GM15510 (cell line): ENCODE results near the gene MLH3.

Experiments
- POLR2A ChIP-seq: IDR thresholded peaks from 3 replicates; pipeline ENCODE4 v1.6.1; 2011; ENCODE audit warnings: borderline replicate concordance; ENCODE audit not compliant: insufficient read length; ENCODE audit errors: extremely low read depth

The MLH3 gene

GRCh38 chr14:75046899-75047298, 4.4 kb downstream of the MLH3 start:
- TF ChIP-seq POLR2A, result no peak

GRCh38 chr14:75046275-75046674, 5.0 kb downstream of the MLH3 start:
- no peak for TF ChIP-seq POLR2A

- TF ChIP-seq POLR2A, result no peak
Measured at GRCh38 chr14:75044752-75045151, 6.5 kb downstream of the MLH3 start.

DNA sequence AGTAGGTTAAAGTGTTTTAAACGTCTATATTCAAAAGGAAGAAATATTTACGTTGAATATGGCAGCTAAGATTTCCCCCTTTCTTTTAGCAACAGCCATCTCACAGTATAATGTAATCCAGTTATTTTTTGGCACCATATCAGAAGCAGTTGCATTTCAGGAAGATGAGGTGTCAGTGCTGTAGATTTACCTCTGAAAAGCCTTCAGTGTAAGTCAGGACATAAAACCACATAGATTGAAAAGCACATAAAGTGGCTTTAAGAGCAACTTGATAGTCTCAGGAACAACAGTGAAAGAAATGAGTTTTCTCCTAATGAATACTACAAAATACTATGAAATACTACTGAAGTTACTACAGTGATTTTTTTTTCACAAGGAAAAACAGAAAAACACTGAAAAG, 6.9 kb downstream of the MLH3 start:
- TF ChIP-seq POLR2A, result no peak

GRCh38 chr14:75042035-75042434, 9.2 kb downstream of the MLH3 start:
- no peak for TF ChIP-seq POLR2A

GRCh38 chr14:75041613-75042012, 9.7 kb downstream of the MLH3 start:
- TF ChIP-seq POLR2A, result no peak

DNA sequence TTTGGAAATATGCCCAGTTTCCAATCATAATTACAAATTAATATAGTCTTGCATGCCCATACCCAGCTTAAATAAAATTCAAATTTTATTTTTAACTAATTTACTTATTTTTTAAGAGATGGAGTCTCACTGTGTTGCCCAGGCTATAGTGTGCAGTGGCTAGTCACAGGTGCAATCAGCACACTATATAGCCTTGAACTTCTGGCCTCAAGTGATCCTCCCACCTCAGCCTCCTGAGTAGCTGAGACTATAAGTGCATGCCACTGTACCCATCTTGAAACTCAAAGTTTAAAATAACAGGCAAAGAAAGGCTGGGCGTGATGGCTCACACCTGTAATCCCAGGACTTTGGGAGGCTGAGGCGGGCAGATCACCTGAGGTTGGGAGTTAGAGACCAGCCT, 10.3 kb downstream of the MLH3 start:
- no peak for TF ChIP-seq POLR2A

GRCh38 chr14:75040507-75040906, 10.8 kb downstream of the MLH3 start:
- TF ChIP-seq POLR2A, result no peak

DNA sequence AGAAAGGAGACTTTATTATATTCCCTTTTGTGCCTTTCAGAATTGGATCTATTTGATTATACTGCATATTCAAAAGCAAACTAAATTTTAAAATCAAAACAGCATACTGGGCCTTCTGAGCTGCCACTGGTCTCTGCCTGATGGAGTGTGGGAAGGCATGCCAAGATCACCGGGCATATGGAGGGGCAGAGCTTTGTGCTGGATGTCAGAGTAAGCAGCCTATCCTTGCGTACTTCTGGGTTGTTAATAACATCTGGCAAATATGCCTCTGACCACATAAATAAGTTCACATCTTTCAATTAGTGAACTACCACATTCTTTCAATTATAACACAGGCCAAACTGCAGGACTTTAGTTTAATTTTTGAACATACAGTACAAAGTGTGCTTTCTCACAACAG, 18.3 kb downstream of the MLH3 start:
- TF ChIP-seq POLR2A, result no peak

DNA sequence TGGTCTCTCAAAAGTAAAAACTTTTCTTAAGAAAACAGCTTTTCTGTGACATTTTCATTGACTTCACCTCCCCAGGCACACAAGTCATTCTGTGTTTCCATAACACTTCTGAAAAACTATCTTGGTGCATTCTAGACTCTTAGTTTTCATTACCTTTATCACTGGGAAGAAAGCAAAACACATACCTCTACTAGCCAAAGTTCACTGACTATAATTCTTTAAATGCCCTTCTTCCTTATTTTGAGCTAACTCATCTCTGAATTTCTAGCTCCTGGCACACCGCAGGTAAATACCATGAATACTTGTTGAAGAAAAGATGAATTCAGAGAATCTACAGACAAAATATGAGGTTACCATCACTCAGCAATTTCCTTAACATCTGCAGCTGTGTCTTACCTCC, 21.1 kb downstream of the MLH3 start:
- TF ChIP-seq POLR2A, result no peak

DNA sequence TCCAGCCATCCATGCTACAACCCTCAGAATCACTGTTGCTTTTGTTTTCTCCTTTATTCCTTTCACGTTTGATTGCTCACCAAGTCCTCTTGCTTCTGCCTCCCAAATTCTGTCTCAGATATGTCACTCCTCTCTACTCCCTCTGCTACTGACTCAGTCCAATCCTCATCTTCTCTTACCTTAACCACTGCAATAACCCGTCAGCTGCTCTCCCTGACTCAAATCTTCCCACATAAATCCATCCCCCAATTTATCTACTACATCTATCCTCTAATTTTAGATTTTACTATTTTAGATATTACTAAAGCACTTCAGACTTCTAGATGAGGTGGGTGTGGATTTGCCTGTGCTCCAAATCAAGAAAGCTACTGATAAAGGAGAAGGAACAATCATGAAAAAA, 25.4 kb downstream of the MLH3 start:
- TF ChIP-seq POLR2A, result no peak

DNA sequence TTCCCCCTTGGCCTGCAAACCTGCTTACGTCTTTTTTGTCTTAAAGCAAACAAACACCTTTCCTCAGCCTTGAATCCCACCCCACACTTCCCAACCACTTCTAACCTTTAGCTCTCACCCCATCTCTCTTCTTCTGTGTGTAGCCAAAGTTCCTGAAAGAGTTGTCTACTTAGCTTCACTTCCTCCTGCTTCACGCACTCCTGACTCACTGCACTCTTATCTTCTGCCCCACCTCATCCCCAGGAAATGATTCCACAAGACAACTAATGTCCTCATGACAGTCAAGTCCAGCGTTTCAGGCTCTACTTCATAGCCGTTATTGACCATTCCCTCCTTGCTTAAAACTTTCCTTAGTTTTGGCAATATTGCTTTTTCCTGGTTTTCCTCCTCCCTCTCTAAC, 26.2 kb downstream of the MLH3 start:
- TF ChIP-seq POLR2A, result no peak

DNA sequence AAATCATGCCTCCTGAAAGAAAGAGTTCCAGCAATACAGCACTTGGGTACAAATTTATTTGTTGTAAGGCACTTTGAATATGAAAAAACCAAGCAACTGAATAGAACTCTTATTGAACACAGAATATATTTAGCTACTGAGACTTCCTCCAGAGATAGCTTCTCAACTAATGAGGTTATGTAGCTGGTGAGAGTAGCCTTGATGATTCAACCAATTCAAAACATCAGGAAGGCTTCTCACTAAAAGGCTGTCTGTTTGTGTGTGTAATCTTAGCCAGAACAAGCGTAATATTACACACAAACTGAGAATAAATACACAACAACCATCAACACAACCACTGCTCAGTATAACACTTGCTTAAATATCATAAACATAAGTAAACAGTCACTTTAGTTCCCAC, 28.2 kb downstream of the MLH3 start:
- TF ChIP-seq POLR2A, result no peak

GRCh38 chr14:75022655-75023054, 28.6 kb downstream of the MLH3 start:
- no peak for TF ChIP-seq POLR2A

GRCh38 chr14:75018694-75019093, 32.6 kb downstream of the MLH3 start:
- TF ChIP-seq POLR2A, result no peak

DNA sequence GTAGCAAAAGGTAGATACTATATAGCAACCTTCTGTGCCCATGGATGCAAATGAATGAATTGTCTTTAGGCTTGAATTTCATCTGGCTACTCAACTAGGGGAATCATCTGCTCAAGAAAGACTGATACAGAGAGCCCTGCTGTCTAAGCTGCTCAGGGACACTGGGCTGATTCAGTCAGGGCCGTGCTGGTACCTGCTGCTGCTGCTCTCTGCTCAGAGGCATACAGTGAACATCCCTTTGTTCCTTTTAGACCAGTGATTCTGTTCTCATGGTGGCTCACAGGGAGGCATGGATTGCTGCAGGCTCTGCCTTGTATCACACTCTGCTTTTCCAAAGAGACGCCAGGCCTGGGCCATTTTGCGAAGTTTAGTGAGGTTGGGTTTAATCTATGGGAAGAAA, 34.5 kb downstream of the MLH3 start:
- no peak for TF ChIP-seq POLR2A

DNA sequence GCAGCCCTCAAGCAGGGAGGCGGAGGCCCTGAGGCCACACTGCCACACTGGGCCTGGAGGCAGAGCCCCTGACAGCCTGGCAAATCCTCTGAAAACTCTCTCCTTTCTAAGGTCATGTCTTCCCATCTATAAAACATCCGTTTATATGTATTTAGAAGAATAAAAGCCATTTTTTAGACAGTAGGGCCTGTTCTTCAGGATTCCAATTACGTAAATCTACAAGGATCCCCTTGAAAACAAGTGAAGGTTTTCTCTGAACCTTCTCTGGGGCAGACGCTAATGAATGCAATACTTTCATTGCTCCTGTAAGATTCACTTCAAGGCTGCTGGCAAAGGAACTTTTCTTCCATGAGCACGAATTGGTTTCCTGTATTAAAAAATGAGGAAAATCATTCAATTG, 35.8 kb downstream of the MLH3 start:
- TF ChIP-seq POLR2A, result no peak
